Stomach (tissue), 4 donors: ENCODE results near the gene ARSG.

Experiments
- POLR2AphosphoS5 ChIP-seq, 3 donors: sonication (generic); formaldehyde crosslinking; IDR thresholded peaks; one replicate each; pipeline ENCODE4 v1.6.1; 2016; ENCODE audit warnings: antibody characterized with exemption in 3 of 3
- TF ChIP-seq, protein P1 (sequence below), 7 experiments: fragments of 450-650 bp in 4 of 7; fragments of 200-600 bp in 3 of 7; sonication (generic) in 3 of 7; IDR thresholded peaks; one replicate each; pipeline ENCODE4 v1.5.1; 2016 to 2019; ENCODE audit warnings: antibody characterized with exemption in 7 of 7, control low read depth in 2 of 7, mild to moderate bottlenecking in 1 of 7

- TF ChIP-seq, protein P1, sequence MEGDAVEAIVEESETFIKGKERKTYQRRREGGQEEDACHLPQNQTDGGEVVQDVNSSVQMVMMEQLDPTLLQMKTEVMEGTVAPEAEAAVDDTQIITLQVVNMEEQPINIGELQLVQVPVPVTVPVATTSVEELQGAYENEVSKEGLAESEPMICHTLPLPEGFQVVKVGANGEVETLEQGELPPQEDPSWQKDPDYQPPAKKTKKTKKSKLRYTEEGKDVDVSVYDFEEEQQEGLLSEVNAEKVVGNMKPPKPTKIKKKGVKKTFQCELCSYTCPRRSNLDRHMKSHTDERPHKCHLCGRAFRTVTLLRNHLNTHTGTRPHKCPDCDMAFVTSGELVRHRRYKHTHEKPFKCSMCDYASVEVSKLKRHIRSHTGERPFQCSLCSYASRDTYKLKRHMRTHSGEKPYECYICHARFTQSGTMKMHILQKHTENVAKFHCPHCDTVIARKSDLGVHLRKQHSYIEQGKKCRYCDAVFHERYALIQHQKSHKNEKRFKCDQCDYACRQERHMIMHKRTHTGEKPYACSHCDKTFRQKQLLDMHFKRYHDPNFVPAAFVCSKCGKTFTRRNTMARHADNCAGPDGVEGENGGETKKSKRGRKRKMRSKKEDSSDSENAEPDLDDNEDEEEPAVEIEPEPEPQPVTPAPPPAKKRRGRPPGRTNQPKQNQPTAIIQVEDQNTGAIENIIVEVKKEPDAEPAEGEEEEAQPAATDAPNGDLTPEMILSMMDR (IDR thresholded peaks at IDR 0.05) = no peak
- TF ChIP-seq POLR2AphosphoS5 (IDR thresholded peaks at IDR 0.05) = no peak
Measured at GRCh38 chr17:68255731-68256538, 35.4 kb upstream of the ARSG start.
